ENCODE measurements around the gene PRKRIP1. TPM values are rescaled to one million over a fixed set of nuclear protein-coding genes. Genes with fewer than 3 reads are reported as not detected.

PRKRIP1 gene
- total RNA-seq, 4 donors from 2014 or later: 15.6 to 29.9 (median 20.2) TPM

GRCh38 chr7:102426268-102427018 is 30.3 kb downstream of the PRKRIP1 start:
- TF ChIP-seq CTCF (IDR thresholded peaks at IDR 0.05): no peak
- ATAC-seq (ENCODE audit: low FRiP score): no peak
- DNase-seq (ENCODE audit: low spot score): no peak

- no peak for TF ChIP-seq CTCF (IDR thresholded peaks at IDR 0.05)
- no peak for ATAC-seq (ENCODE audit: low FRiP score)
- no peak for DNase-seq (ENCODE audit: low spot score)
Measured at GRCh38 chr7:102427019-102427405, 30.8 kb downstream of the PRKRIP1 start.

GRCh38 chr7:102429141-102429899 is 33.2 kb downstream of the PRKRIP1 start:
- DNase-seq (ENCODE audit: low spot score): no peak
- ATAC-seq (ENCODE audit: low FRiP score): no peak
- no peak for TF ChIP-seq CTCF (IDR thresholded peaks at IDR 0.05)

GRCh38 chr7:102431617-102432298 is 35.6 kb downstream of the PRKRIP1 start:
- DNase-seq (ENCODE audit: low spot score): no peak
- TF ChIP-seq CTCF (IDR thresholded peaks at IDR 0.05): no peak
- no peak for ATAC-seq (ENCODE audit: low FRiP score)

- peak; percentile 7 for ATAC-seq (ENCODE audit: low FRiP score)
- DNase-seq (ENCODE audit: low spot score): no peak
- TF ChIP-seq CTCF (IDR thresholded peaks at IDR 0.05): no peak
Measured at GRCh38 chr7:102432442-102433218, 36.5 kb downstream of the PRKRIP1 start.

GRCh38 chr7:102433219-102434038 is 37.3 kb downstream of the PRKRIP1 start, which contains the start of gene ORAI2:
Gene ORAI2, plus strand, starts transcription at chr7:102433575. Its CDS starts 5,382 bp downstream, at chr7:102438957.
- ATAC-seq (ENCODE audit: low FRiP score) (peak; percentile 69), DNase-seq (ENCODE audit: low spot score) (peak; percentile 55)
- TF ChIP-seq CTCF (IDR thresholded peaks at IDR 0.05): no peak

Data from omental fat pad (tissue), 4 donors.